Muscle layer of duodenum (tissue), 2 donors: Measurements from ENCODE around the gene SEBOX.
A peak's percentile ranks its signal among the peaks of the same experiment; 100 is the strongest.

Source experiments
- H3K27ac ChIP-seq: one replicate; pipeline ENCODE4 v1.7.0; 2013; ENCODE audit warnings: mild to moderate bottlenecking, low read length
- H3K27me3 ChIP-seq: one replicate; pipeline ENCODE4 v1.7.0; 2013; ENCODE audit warnings: low read depth, mild to moderate bottlenecking, control low read depth, low read length
- H3K36me3 ChIP-seq, 2 donors: one replicate each; pipeline ENCODE4 v1.7.0; 2013; ENCODE audit warnings: low read length in 2 of 2, control low read depth in 1 of 2, mild to moderate bottlenecking in 1 of 2; ENCODE audit not compliant: insufficient read depth in 2 of 2, control insufficient read depth in 1 of 2
- H3K4me1 ChIP-seq, 2 donors: one replicate each; pipeline ENCODE4 v1.7.0; 2013; ENCODE audit warnings: low read length in 2 of 2, mild to moderate bottlenecking in 2 of 2, control low read depth in 1 of 2, moderate library complexity in 1 of 2; ENCODE audit not compliant: insufficient read depth in 2 of 2, control insufficient read depth in 1 of 2
- H3K4me3 ChIP-seq, 2 donors: one replicate each; pipeline ENCODE4 v1.7.0; 2013; ENCODE audit warnings: low read length in 2 of 2, low read depth in 1 of 2, mild to moderate bottlenecking in 1 of 2
- H3K9me3 ChIP-seq, 2 donors: one replicate each; pipeline ENCODE4 v1.7.0; 2013; ENCODE audit warnings: low read length in 2 of 2, control low read depth in 1 of 2, mild to moderate bottlenecking in 1 of 2; ENCODE audit not compliant: control insufficient read depth in 1 of 2
- donor health status: healthy.

SEBOX gene

DNA sequence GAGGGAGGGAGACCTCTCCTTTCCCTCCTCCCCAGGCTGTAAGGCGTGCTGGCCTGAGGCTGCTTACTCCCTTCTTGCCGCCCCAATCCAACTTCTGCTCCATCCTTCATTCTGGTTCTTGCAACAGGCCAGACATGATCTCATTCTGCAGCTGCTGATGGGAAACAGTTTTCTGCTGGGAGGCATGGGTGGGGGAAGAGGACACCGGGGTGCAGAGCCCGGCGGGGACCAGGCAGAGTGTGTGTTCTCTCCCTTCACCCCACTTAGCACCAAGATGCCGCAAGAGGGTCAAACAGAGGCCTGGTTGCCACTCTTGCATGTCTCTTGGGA, 7.9 kb upstream of the SEBOX start:
- H3K4me3 ChIP-seq, result peak overlapping the region; percentile 55 to 78
- H3K27ac ChIP-seq, result no peak overlapping the region
- no peaks in the 10 kb centered on the region for H3K9me3 ChIP-seq
- H3K27me3 ChIP-seq, result peaks cover 5% of the 10 kb centered on the region
- peaks cover 16% of the 10 kb centered on the region in 2 donors for H3K4me1 ChIP-seq
- no peaks in the 10 kb centered on the region for H3K36me3 ChIP-seq

- Histone ChIP-seq H3K4me3 (peak overlapping the region; percentile 55 to 78), H3K27ac (no peak overlapping the region), H3K27me3 (peaks cover 5% of the 10 kb centered on the region), H3K36me3 (no peaks in the 10 kb centered on the region), H3K9me3 (no peaks in the 10 kb centered on the region), H3K4me1 (peaks cover 16% of the 10 kb centered on the region in 2 donors)
Observed at GRCh38 chr17:28372203-28372944, 7.4 kb upstream of the SEBOX start.

DNA sequence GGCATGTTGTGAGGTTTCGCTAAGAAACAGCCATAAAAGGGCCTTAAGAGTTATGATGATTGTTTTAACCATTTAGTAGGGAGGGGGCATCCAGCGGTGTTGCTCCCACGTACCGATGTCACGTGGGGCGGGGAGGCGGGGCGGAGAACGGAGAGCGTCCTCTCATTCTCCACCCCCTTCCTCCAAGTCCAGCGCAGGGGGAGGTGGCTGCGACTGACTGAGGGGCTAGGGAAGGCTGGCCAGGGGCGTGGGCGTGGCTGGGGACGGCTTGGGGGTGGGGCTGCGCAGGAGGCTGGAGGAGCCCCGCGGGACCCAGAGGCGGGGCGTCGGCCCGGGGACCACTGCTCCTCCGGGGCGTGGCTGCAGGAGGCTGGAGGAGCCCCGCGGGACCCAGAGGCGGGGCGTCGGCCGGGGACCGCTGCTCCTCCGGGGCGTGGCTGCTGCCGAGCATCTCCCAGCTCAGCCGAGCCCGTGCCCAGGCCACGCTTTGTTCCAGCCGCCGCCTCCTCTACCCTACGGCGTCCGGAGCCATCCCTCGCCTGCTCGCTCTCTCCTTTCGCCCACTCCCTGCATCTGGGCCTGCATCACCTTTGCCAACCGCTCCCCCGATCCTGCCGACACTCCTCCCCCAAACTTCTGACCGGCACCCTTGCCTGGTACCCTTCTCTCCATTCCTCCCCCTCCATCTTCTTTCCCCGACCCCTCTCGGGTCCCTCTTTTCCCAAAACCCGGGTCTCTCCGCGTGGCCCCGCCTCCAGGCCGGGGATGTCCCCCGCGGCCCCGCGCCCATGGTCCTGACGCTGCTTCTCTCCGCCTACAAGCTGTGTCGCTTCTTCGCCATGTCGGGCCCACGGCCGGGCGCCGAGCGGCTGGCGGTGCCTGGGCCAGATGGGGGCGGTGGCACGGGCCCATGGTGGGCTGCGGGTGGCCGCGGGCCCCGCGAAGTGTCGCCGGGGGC, 6.5 kb upstream of the SEBOX start, which contains the start of gene SARM1:
Gene SARM1 (plus strand): TSS at position 450 of the 958 bp plus-strand sequence. CDS start 339 bp downstream, at position 789.
- Histone ChIP-seq H3K9me3 (no peaks in the 10 kb centered on the region), H3K36me3 (peaks cover 0 to under 1% of the 10 kb centered on the region in 2 donors), H3K4me1 (peaks cover 16% of the 10 kb centered on the region in 2 donors), H3K27me3 (peaks cover 5% of the 10 kb centered on the region), H3K4me3 (peak within 1 kb of the TSS; percentile 60 to 78), H3K27ac (peak within 1 kb of the TSS; percentile 56)

DNA sequence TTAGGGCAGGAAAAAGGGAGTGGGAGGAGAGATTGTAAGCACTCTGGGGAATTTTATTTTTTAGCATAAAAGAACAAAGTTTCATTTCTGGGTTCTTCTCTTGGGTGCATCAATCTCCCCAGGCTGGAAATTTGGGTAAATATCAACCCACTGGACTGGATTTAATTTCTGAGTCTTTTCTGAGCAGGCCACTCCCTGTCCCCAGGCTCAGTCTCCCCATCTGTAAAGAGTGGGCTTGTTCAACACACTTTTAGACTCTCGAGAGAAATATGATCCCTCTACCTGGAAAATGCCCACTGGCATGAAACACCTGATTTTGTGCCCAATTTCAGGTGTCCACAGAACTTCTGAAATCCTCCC, 5.7 kb upstream of the SEBOX start:
- H3K4me1 ChIP-seq, result peaks cover 16% of the 10 kb centered on the region in 2 donors
- H3K27me3 ChIP-seq, result peaks cover 5% of the 10 kb centered on the region
- H3K9me3 ChIP-seq, result no peaks in the 10 kb centered on the region
- H3K36me3 ChIP-seq, result peaks cover 0 to 4% of the 10 kb centered on the region in 2 donors
- H3K27ac ChIP-seq, result peak overlapping the region; percentile 56
- no peak overlapping the region for H3K4me3 ChIP-seq

- peaks cover 16% of the 10 kb centered on the region in 2 donors for H3K4me1 ChIP-seq
- H3K27ac ChIP-seq, result peak within 1 kb of the TSS; percentile 56
- H3K27me3 ChIP-seq, result peaks cover 5% of the 10 kb centered on the region
- H3K4me3 ChIP-seq, result peak within 1 kb of the TSS in 1 of 2 donors; percentile 78
- H3K36me3 ChIP-seq, result peaks cover 0 to 9% of the 10 kb centered on the region in 2 donors
- H3K9me3 ChIP-seq, result no peaks in the 10 kb centered on the region
Observed at GRCh38 chr17:28370035-28370743, 5.2 kb upstream of the SEBOX start, which contains the start of gene VTN. VTN (minus strand) TSS chr17:28370307; CDS start chr17:28370203, 104 bp downstream.

DNA sequence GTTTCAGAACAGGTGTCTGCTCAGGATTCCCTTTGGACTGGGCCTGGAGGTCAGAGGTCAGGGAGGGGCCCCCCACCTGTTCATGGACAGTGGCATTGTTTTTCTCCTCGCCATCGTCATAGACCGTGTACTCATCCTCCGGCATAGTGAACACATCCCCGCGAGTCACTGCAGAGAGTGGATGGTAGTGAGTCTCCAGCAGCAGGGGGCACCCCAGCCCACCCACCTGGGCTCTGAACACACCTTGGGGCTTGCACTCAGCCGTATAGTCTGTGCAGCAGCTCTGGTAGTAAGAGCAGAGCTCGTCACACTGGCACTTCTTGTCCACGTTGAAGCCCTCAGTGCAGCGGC, 4.7 kb upstream of the SEBOX start:
- Histone ChIP-seq H3K36me3 (peaks cover 0 to 12% of the 10 kb centered on the region in 2 donors), H3K27ac (no peak overlapping the region), H3K27me3 (peaks cover 5% of the 10 kb centered on the region), H3K9me3 (no peaks in the 10 kb centered on the region), H3K4me1 (peaks cover 16% of the 10 kb centered on the region in 2 donors), H3K4me3 (no peak overlapping the region)

DNA sequence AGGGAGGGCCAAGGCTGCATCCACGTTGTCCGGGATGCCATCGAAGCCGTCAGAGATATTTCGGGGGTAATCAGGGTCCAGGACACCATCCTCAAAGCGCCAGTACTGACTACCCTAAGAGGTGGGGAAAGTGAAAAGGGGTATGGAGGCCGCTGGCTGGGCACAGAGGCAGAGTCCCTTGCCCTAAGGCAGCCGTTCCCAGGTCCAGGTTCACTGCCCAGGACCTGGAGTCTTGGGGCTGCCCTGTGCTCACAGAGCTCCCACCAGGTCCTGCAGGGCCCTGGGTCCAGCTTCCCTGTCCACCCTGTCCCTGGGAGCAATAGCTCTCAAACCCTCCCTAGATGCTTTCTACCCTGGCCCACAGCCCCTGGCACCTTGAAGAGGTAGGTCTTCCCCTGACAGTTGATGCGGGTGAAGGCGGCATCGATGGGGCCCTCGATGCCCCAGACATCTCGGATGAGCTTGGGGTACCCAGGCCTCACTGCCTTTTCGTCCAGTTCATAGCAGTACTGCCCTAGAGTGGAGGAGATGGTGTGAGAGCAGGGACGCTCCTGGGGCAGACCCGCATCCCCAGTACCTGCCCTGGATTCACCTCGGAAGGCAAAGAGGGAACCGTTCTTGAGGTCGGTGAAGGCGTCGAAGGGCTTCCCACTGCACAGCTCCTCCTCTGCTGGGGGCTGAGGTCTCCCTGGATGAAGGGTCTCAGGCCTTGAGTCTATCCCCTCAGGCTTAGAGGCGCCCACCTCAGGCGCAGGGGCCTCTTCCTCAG, 4.1 kb upstream of the SEBOX start:
- H3K4me3 ChIP-seq, result no peak overlapping the region
- H3K4me1 ChIP-seq, result peaks cover 16% of the 10 kb centered on the region in 2 donors
- H3K9me3 ChIP-seq, result no peaks in the 10 kb centered on the region
- no peak overlapping the region for H3K27ac ChIP-seq
- peaks cover 0 to 16% of the 10 kb centered on the region in 2 donors for H3K36me3 ChIP-seq
- peaks cover 5% of the 10 kb centered on the region for H3K27me3 ChIP-seq

DNA sequence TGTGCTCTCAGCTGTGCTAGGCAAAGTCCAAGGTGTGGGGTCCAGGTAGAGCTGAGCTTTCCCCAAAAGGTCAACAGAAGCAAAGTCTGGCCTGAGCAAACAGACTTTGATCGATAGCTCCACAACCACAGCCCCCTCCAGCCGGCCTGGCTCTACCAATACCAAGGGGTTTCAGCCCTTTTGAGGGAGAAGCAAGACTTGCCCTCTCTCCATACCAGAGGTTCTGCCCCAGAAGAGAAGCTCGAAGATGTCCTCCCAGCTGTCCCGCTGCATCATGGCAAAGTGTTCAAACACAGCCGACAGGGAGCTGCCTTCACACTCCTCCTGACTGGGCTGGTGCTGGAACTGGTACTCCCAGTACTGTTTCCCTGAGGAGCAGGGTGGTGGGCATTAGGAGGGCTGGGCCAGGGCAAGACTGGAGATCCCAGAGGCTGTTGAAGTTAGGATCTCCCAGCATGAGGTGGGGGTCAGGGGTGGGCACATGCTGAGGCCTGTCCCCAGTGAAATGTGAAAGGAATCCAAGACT, 3.4 kb upstream of the SEBOX start:
- peaks cover 7 to 23% of the 10 kb centered on the region in 2 donors for H3K36me3 ChIP-seq

GRCh38 chr17:28367641-28368305, 2.8 kb upstream of the SEBOX start:
- peaks cover 7 to 9% of the 10 kb centered on the region in 2 donors for H3K4me1 ChIP-seq
- H3K4me3 ChIP-seq, result no peak overlapping the region
- H3K27me3 ChIP-seq, result peaks cover under 1% of the 10 kb centered on the region
- peaks cover 13 to 29% of the 10 kb centered on the region in 2 donors for H3K36me3 ChIP-seq
- no peaks in the 10 kb centered on the region for H3K9me3 ChIP-seq
- H3K27ac ChIP-seq, result no peak overlapping the region

More for the DNA sequence above, 3.4 kb upstream of the SEBOX start:
- Histone ChIP-seq H3K4me1 (peaks cover 13 to 15% of the 10 kb centered on the region in 2 donors), H3K27ac (no peak overlapping the region), H3K4me3 (no peak overlapping the region), H3K9me3 (no peaks in the 10 kb centered on the region), H3K27me3 (peaks cover 5% of the 10 kb centered on the region)

- H3K27ac ChIP-seq, result no peak overlapping the region
- H3K4me1 ChIP-seq, result peaks cover 0 to 6% of the 10 kb centered on the region in 2 donors
- H3K27me3 ChIP-seq, result no peaks in the 10 kb centered on the region
- no peak overlapping the region for H3K4me3 ChIP-seq
- H3K9me3 ChIP-seq, result no peaks in the 10 kb centered on the region
- peaks cover 19 to 41% of the 10 kb centered on the region in 2 donors for H3K36me3 ChIP-seq
Observed at GRCh38 chr17:28366605-28367004, 1.6 kb upstream of the SEBOX start.
